ENCODE data around the gene WTAP.

DNA sequence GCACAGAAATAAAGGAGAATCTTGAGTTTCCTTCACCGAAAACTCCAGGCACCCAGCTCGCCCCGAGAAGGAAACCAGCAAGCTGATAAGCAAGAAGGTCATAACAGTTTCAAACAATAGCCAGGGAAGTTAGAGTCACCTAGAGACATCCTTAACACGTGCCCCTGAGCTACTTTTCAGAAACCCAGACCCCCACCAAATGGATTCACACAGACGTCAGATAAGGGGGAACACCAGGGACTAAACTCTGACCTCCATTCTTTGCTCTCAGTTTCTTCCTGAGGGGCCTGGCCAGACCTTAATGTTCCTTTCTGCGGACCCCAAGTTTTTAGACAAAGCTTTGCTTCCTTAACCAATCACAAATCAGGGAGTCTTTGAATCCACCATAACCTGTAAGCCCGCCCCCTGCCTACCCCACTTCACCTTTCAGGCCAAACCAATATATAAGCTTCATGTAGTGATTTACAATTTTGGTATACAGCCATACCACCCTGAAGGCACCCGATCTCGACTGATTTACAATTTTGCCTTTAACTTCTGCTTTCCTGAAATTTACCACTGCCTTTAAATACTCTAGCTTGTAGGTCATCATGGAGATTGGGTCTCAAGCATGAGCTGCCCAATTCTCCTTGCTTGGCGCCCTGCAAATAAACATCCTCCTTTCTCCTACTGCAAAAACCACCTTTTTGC, 46.0 kb upstream of the WTAP start:
- TF ChIP-seq, protein P1, sequence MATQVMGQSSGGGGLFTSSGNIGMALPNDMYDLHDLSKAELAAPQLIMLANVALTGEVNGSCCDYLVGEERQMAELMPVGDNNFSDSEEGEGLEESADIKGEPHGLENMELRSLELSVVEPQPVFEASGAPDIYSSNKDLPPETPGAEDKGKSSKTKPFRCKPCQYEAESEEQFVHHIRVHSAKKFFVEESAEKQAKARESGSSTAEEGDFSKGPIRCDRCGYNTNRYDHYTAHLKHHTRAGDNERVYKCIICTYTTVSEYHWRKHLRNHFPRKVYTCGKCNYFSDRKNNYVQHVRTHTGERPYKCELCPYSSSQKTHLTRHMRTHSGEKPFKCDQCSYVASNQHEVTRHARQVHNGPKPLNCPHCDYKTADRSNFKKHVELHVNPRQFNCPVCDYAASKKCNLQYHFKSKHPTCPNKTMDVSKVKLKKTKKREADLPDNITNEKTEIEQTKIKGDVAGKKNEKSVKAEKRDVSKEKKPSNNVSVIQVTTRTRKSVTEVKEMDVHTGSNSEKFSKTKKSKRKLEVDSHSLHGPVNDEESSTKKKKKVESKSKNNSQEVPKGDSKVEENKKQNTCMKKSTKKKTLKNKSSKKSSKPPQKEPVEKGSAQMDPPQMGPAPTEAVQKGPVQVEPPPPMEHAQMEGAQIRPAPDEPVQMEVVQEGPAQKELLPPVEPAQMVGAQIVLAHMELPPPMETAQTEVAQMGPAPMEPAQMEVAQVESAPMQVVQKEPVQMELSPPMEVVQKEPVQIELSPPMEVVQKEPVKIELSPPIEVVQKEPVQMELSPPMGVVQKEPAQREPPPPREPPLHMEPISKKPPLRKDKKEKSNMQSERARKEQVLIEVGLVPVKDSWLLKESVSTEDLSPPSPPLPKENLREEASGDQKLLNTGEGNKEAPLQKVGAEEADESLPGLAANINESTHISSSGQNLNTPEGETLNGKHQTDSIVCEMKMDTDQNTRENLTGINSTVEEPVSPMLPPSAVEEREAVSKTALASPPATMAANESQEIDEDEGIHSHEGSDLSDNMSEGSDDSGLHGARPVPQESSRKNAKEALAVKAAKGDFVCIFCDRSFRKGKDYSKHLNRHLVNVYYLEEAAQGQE (IDR thresholded peaks at IDR 0.05; ENCODE audit: low read depth), result no peak
- TF ChIP-seq, protein P2, sequence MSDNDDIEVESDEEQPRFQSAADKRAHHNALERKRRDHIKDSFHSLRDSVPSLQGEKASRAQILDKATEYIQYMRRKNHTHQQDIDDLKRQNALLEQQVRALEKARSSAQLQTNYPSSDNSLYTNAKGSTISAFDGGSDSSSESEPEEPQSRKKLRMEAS (IDR thresholded peaks at IDR 0.05), result no peak
- TF ChIP-seq EP300 (IDR thresholded peaks at IDR 0.05; ENCODE audit: borderline replicate concordance) (no peak), CREB1 (IDR thresholded peaks at IDR 0.05; ENCODE audit: low read depth) (no peak), TAF1 (IDR thresholded peaks at IDR 0.05; ENCODE audit: low read depth) (no peak), RAD21 (IDR thresholded peaks at IDR 0.05; ENCODE audit: low read depth) (no peak), YY1 (IDR thresholded peaks at IDR 0.05; ENCODE audit: low read depth) (no peak), EGR1 (IDR thresholded peaks at IDR 0.05) (no peak), FOXM1 (IDR thresholded peaks at IDR 0.05; ENCODE audit: borderline replicate concordance, low read depth) (no peak), TEAD4 (IDR thresholded peaks at IDR 0.05) (no peak)
